ENCODE results near the gene GPS1.

GPS1 gene

DNA sequence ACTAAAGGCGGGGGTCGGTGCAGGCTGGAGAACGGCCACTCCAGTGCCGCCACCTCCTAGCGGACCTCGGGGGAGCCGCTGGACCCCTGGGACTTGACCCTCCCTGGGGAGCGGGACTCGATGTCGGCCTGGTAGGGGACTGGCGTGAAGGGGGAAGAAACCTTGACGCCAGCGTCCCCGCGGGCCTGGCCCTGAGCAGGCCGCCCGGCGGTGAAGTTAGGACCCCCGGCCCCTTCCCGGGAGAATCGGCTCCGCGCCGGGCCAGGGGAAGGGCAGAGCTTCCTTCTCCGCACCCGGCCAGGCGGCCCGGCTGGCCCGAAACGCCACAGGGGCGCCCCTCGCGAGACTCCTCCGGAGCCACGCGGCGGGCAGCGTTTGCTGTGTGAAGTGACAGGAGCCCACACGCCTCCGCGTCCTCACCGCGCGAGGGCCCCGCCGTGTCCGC lies 13.5 kb downstream of the GPS1 start:
- H3K4me3 ChIP-seq (ENCODE audit: low read length), result peak overlapping the region; percentile 84
- DNase-seq (ENCODE audit: low read depth, low spot score), result no peak

DNA sequence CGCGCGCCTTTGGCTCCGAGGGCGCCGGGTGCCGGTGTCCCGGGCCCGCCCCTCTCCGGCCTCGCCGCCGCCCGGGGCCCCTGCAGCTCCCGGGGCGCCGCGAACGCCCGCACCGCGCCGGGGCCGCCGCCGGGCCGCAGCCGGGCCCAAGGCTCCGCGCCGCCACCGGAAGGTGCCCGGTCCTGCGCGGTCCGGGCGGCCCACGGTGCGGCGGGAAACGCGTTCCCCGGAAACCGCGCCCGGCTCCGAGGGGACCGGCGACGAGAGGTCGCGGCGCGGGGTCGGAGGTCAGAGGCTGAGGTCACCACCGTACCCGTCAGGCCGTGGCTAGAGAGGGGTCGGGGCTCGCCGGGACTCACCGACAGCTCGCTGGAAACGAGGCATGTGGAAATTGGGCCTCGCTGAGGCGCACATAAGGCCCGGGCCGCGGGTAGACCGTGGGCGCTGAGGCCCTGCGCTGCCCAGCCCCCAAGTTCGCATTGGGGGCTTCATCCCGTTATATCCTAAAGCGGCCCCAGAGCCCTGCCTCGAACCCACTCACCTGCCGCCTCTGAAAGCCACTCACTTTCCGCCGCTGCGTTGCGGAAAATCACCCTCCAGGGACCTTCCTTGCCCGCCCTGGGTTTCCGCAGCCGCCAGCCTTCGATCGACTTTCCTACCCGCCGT lies 14.1 kb downstream of the GPS1 start, which contains the start of gene DUS1L:
TSS of gene DUS1L (minus strand) at position 167 of the 666 bp plus-strand sequence. CDS start 745 bp downstream, outside the sequence.
- H3K4me3 ChIP-seq (ENCODE audit: low read length), result peak within 1 kb of the TSS; percentile 84
- DNase-seq (ENCODE audit: low read depth, low spot score), result peak; percentile 41

DNA sequence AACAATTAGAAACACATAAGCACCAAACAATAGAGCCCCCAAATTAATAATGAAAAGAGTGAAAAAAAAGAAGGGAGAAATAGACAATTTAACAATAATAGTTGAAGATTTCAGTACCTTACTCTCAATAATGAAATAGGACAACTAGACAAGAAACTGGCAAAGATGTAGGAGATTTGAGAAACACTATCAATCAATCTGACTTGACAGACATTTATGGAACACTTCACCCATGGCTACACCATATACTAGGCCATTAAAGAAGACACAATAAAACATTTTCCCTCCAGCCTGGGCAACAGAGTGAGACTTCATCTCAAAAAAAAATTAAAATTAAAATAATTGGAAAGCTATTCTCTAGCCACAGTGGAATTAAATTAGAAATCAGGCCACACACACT lies 18.9 kb downstream of the GPS1 start:
- no peak overlapping the region for H3K4me3 ChIP-seq (ENCODE audit: low read length)
- no peak for DNase-seq (ENCODE audit: low read depth, low spot score)

DNA sequence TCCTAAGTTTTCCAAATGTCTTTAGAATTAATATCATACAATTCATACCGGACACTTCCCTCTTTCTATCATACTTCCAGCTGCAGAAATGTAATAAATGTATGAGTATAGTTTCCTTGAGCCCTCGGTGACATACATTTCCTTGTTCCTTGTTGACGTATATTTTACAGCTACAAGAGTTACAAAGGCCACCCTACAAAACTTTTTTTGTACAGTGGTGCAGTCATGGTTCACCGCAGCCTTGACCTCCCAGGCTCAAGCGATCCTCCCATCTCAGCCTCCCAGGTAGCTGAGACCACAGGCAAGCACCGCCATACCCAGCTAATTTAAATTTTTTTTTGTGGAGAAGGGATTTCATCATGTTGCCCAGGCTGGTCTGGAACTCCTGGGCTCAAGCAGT lies 21.1 kb downstream of the GPS1 start:
- no peak overlapping the region for H3K4me3 ChIP-seq (ENCODE audit: low read length)
- DNase-seq (ENCODE audit: low read depth, low spot score), result no peak

DNA sequence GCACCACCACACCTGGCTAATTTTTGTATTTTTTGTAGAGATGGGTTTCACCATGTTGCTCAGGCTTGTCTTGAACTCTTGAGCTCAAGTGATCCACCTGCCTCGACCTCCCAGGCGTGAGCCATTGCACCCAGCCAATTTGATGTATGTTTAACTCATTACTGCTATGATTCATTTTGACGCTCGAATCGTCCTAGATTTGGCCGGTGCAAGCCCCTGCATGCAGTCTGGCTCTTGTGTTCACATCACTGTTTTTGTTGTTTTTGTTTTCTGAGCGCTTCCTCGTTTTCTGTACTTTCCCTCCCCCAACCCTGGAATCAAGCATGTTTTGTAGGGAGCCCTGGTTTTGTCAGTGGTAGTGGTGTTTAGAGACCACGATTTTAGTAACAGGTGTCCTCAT lies 21.7 kb downstream of the GPS1 start:
- H3K4me3 ChIP-seq (ENCODE audit: low read length), result no peak overlapping the region
- DNase-seq (ENCODE audit: low read depth, low spot score), result no peak

DNA sequence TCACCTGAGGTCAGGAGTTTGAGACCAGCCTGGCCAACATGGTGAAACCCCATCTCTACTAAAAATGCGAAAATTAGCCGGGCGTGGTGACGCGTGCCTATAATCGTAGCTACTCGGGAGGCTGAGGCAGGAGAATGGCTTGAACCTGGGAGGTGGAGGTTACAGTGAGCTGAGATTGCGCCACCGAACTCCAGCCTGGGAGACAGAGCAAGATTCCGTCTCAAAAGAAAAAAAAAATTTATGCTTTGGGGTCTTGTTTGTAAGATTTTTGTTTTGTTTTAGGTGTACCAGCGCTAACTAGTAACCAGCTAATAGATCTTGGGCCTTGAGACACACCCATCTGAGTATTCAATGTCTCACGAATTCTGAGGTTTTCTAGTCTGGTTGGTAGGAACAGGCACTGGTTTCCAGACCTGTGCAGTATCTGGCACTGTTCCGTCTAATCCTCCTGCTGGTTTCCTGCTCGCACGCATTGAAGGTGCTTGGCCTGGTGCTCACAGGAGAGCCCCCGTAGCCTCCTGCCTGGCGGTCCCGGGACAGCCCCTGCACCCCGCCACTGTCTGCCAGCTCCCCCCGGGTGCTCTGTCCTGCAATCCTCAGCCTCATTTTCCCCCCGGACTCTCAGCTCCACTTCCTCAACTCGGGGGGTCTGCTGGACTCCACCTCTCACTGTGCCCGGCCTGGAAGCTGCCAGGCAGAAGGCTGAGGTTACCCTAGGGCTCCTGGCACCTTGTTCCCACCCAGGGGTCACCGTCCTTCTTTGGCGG lies 24.5 kb downstream of the GPS1 start:
- no peak for DNase-seq (ENCODE audit: low read depth, low spot score)
- no peak overlapping the region for H3K4me3 ChIP-seq (ENCODE audit: low read length)

DNA sequence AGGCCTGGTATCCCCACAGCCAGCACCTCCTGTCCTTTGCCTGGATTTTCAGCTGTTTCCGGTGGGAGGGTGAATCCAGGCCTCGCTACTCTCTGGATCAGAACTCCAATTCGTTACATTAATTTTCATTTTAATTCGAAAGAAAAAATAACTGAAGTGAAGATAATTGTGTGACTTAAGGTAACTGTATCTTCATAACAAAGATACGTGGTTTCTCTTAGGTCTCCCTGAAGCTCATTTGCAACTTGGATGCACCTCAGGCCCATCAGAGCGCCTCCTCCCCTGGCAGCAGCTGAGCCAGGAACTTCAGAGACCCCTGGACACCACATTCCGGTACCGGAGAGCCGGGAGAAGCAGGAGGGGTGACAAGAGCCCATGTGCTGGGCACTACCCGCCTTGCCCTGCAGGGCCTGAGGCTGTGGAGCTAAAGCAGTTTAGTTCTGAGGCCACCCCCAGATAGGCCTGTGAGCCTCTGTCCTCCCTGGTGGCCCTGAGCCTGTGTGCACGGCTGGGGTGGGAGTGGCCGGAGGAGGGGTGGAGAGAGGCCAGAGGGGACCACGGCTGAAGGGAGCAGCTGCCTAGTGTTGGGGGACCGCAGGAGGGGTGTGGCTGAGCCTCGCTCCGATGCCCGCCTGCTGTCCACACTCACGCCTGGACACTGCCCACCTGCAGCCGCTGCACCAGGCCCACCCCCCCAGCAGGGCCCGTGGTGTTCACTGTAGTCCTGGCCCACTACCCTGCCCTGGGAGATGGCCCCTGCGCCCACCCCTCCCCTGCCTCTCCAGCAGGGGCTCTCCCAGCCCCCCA lies 25.3 kb downstream of the GPS1 start:
- H3K4me3 ChIP-seq (ENCODE audit: low read length), result no peak overlapping the region
- no peak for DNase-seq (ENCODE audit: low read depth, low spot score)

DNA sequence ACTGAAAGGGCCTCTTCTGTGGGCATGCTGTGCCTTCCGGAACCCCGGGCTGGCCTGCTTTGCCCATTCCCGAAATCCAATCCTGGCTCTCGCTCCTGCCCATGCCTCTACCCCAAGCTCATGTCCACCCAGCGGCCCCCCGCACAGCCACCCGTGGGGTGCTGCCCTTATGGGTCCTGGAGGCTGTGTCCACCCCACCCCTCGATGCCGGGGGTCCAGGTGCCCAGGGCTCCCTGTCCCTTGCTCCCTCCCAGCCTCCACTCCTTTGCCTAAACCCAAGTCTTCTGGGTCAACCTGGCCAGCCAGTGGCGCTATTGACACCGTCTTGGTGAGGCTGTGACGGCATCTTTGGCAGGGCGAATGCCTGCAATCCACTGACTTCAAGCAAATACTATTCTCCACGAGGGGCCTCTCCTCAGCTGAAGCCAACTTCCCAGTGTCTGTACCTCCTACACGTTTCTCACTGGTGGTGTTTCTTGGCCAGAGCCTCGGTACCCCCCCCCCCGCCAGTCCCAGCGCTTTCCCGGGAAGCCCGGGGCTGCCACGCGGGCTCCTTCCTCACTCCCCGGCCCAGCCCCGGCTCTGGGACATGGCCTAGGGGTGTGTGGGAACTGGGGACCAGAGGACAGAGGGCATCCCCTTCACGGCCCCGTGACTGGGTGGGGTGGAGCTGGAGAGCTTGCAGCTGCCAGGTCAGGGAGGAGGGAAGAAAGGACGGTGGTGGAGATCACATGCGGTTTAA lies 26.1 kb downstream of the GPS1 start:
- DNase-seq (ENCODE audit: low read depth, low spot score), result no peak
- H3K4me3 ChIP-seq (ENCODE audit: low read length), result no peak overlapping the region

DNA sequence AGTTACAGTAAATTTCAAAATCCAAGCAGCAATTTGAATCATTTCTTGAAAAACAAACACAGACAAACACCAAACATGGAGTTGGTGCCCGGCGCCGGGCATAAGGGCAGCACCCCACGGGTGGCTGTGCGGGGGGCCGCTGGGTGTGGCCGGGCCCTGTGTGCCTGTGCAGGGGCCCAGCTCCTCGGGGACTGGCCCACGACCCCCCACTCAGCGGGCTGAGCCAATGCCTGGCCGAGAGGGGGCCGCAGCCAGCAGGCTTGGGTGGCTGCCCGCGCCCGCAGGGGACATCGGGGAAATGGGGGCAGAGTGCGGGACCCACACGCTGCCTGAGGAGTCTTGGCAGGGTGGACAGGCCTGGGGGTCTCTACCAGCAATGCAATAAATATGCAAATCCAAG lies 26.7 kb downstream of the GPS1 start:
- no peak overlapping the region for H3K4me3 ChIP-seq (ENCODE audit: low read length)
- no peak for DNase-seq (ENCODE audit: low read depth, low spot score)

DNA sequence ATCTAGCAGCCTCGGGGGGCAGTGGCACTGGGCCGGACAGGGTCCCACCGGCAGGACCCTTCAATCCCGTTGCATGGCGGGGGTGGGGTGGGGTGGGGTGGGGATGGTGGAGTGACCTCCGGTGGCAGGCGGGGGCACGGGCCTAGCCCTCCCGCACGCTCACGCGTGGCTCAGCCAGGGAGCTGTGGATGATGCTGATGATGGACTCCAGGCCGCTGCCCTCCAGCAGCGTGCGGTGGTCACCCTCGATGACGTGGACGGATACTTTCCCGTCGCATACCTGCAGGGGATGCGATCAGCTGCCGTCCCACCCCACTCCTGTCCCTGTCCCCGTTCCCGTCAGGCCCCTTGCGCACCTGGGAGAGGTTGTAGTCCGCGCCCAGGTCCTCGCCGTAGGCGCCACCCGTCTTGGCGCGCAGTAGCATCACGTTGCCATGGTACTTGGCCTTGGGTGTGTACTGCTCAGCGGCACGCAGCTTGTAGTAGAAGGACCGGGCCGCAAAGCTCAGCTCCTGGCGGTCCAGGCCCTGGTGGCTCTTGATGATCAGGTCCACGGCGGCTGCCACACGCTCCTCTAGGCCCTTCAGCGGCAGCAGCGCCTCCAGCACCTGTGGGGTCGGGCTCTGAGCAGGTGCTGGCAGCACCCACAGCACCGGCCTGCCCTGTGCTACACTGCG lies 27.4 kb downstream of the GPS1 start:
- no peak for DNase-seq (ENCODE audit: low read depth, low spot score)
- no peak overlapping the region for H3K4me3 ChIP-seq (ENCODE audit: low read length)

DNA sequence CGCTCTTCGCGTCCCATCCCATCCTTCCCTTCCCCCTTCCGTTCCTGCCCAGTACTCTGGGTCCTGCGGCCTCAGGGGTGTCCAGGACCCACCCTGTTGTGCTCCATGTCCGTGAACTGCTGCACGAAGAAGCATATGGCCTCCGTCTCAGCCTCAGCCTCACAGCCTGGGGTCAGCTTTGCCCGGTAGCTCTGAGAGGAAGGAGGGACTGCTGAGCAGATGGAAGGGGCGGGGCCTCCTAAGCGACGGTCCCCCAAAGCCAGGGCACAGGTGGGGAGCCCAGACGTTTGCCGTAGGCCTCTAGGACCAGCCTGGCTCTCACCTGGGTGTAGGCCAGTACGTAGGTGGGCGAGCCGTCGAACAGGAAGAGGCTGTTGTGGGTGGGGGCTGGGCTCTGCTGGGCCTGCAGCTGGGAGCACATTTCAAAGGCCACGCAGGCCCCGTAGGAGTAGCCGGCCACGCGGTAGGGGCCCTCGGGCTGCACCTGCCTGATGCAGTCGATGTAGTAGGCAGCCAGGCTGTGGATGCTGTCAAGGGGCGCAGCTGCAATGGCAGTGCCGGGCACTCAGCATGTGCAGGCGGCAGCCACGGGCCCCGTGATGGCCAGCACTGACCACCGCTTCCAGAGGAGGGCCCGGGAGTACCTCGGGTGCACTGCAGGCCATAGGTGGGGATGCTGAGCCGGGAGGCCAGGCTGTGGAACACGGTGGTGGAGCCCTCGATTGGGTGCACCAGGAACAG lies 28.5 kb downstream of the GPS1 start:
- no peak overlapping the region for H3K4me3 ChIP-seq (ENCODE audit: low read length)
- DNase-seq (ENCODE audit: low read depth, low spot score), result no peak

DNA sequence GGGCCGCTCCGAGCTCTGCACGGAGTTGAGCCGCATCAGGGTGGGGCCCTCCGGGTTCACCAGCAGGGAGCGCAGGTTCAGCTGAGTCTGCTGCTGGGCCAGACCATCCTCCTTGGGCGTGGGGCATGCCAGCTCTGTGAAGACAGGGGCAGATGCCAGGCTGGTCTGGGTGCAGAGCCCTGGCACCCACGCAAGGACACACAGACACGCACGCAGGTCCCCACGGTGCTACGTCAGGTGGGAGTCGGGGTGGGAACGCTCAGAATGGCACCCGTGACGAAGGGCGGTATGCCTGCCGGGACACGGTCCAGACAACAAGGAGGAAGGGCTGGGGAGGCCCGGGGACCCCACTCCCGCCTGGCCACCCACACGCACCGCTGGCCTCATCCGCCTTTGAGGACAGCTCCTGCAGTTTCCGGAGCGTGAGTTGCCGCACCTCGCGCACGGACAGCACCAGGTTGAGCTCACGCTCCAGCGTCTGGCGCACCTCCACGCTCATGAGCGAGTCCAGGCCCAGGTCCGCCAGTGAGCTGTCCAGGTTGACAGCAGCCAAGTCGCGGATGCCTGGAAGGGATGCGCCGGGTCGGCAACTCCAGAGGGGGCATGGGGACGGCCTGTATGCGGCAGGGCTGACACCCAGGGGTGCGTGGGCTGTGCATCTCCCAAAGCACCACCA lies 29.2 kb downstream of the GPS1 start:
- H3K4me3 ChIP-seq (ENCODE audit: low read length), result no peak overlapping the region
- DNase-seq (ENCODE audit: low read depth, low spot score), result no peak

DNA sequence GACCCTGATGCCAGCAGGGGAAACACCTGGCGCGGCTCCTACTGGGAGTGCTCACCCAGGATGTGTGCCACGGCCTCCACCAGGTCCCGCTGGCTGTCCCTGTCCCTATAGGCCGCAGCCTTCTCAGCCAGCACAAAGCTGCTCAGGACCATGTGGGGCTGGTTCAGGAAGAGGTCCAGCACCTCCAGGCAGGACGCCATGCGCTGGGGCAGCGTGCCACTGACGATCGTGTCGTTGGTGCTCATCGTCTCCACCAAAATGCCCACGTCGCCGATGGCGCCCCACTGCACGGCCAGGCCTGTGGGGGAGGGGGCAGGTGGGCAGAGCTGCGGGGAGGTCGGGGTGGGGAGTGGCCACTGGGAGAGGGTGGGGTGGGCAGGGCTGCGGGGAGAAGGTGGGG lies 29.8 kb downstream of the GPS1 start:
- no peak for DNase-seq (ENCODE audit: low read depth, low spot score)
- H3K4me3 ChIP-seq (ENCODE audit: low read length), result no peak overlapping the region

DNA sequence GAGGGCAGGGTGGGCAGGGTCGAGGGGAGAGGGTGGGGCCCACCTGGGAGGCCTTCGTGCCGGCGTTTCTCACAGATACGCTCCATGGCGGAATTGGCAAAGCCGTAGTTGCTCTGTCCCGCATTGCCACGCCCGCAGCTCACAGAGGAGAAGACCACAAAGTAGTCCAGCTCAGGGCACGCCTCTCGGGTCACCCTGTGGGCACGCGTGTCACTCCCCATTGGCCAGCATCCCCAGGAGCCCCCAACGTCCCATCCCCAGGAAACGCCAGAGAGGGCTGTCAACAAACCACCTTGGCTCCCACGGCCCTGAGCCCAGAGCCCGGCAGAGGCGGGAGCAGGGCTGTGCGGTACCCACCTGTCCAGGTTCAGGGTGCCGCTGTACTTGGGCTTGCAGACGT lies 30.3 kb downstream of the GPS1 start:
- H3K4me3 ChIP-seq (ENCODE audit: low read length), result no peak overlapping the region
- no peak for DNase-seq (ENCODE audit: low read depth, low spot score)

DNA sequence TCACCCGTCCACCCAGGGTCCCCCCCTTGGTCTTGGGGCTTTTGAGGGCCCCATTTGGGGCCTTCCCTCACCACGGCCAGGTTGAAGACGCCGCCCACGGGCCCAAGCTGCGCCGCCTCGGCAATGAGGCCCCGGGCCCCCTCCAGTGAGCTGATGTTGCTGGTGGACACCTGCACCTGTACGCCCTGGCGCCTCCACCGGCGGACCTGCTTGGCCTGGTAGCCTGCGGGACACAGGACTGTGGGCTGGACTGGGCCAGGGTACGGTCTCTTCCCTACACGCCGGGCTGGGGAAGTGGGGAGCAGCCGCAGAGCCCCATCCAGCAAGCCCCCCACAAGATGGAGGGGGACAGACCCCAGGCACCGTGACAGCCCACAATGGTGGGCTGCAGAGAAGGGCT lies 30.8 kb downstream of the GPS1 start:
- H3K4me3 ChIP-seq (ENCODE audit: low read length), result no peak overlapping the region
- no peak for DNase-seq (ENCODE audit: low read depth, low spot score)

DNA sequence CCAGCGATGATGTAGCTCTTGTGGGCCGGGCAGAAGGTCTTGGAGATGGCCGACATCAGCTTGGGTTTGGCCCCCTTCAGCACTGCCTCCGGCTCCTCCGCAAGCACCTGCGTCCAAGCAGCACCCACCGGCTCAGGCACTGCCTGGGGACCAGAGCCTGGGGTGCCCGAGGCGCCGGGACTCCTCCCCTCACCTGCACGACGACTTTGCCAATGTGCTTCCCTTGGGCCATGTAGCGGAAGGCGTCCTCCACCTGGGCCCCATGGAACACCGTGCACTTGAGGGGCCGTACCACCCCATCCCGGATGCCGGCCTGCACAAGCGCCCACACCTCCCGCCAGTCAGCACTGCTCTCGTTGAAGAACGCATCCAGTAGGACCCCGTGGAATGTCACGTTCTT lies 31.3 kb downstream of the GPS1 start:
- no peak overlapping the region for H3K4me3 ChIP-seq (ENCODE audit: low read length)
- DNase-seq (ENCODE audit: low read depth, low spot score), result no peak

DNA sequence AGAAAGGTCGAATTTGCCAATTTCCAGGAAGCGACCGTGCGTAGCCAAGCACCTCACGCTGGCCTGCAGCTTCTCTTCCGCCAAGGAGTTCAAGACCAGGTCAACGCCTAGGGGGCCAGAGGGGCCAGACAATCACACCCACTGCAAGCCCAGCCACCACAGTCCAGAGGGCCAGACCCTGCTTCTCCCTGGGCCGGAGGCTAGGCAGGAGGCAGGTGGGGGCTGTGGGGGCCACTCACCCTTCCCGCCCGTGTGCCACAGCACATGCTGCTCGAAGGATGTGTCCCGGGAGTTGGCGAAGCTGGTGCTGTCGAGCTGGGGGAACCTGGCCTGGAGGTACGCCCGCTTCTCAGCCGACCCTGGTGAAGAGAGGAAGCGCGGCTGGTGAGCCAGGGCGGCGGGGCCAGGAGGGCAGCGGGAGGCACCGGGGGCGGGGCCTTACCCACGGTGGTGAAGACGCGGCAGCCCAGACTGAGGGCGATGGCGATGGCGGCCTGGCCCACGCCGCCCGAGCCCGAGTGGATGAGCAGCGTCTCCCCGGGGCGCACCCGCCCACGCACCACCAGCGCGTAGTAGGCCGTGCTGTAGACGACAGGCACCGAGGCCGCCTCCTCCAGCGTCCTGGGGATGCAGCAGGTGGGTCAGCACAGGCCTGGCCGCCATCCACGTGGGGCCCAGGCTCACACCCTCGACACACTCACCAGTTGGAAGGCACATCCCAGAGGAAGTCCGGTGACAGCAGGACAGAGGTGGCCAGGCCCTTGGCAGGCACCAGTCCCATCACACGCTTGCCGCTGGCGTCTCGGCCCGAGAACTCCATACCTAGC lies 32.0 kb downstream of the GPS1 start:
- H3K4me3 ChIP-seq (ENCODE audit: low read length), result no peak overlapping the region
- no peak for DNase-seq (ENCODE audit: low read depth, low spot score)

Measured in Jurkat, Clone E6-1 (cell line).